HS-27A (cell line): ENCODE measurements around the gene CD69.
"Not testable (repeated sequence)": the region's sequence is repeated elsewhere in the genome, so short reads cannot be mapped to it uniquely, and the experiment has no call there.

Experiments used
- DNase-seq: peaks from one replicate; pipeline ENCODE4 v3.0.0-alpha.2; 2012; ENCODE audit warnings: low read depth, missing footprints

CD69 gene

GRCh38 chr12:9717070-9717925 is 43.4 kb downstream of the CD69 start:
- DNase-seq = no peak

DNA sequence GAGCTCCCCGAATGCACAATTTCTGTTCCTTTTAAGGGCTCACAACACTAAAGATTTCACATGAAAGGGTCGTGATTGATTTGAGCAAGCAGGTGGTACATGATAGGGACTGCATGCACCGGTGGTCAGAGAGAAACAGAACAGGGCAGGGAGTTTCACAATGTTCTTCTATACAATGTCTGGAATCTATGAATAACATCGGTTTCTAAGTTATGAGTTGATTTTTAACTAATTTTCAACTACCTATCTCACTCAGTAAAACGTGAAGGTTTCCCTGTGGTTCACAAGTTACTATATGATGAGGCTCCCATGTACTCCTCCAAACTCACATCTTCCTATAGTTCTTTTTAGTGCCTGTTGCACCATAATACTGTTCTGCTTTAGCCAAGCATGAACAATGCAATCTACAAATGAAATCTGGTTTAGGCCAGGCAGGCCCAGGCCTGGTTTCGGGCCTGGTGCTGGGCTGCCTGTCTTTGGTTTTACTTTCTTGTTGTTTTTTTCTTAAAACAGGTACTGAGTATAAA is 47.6 kb downstream of the CD69 start:
- DNase-seq = not testable (repeated sequence)

- no peak for DNase-seq
Observed at GRCh38 chr12:9711664-9712063, 49.0 kb downstream of the CD69 start.

DNA sequence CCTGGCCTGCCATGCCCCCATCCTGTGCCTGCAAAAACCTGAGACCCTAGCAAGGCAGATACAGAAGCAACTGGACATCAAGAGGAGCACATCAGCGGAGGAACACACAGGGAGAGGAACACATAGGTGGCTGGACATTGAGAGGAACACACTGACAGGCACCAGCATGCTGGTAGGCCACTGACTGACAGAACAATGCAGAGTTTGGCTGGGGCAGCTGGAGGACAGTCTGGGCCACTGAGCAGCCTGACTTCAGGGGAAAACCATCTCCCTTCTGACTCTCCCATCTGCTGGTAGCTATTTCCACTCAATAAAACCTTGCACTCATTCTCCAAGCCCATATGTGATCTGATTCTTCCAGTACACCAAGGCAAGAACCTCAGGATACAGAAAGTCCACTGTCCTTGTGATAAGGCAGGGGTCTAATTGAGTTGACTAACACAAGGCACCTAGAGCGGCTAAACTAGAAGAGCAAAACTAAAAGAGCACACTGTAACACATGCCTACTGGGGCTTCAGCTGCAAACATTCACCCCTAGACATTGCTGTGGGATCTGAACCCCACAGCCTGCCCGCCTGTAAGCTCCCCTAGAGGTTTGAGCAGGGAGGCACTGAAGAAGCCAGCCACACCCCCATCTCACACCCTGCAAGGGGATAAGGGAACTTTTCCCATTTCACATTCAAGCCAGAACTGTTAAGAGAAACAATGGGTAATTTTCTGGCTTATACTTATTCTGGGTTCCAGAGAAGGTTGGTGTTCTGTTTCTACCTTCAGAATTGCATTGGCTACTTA is 49.9 kb downstream of the CD69 start:
- no peak for DNase-seq

DNA sequence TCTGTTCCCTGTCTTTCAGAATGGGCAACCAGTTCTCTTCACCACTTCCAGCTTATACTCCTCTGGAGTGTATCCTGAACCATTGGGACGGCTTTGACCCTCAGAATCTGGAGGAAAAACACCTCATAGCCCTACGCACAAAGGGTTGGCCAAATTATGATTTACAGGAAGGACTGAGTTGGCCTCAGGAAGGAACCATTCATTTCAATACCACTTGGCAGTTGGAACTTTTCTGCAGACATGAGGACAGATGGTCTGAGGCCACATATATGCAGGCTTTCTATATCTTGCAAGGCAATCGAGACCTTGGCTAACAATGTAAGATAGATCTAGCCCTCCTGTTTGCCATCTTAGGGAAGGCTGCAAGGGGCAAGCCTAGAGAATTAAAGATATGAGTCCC is 51.8 kb downstream of the CD69 start:
- no peak for DNase-seq

DNA sequence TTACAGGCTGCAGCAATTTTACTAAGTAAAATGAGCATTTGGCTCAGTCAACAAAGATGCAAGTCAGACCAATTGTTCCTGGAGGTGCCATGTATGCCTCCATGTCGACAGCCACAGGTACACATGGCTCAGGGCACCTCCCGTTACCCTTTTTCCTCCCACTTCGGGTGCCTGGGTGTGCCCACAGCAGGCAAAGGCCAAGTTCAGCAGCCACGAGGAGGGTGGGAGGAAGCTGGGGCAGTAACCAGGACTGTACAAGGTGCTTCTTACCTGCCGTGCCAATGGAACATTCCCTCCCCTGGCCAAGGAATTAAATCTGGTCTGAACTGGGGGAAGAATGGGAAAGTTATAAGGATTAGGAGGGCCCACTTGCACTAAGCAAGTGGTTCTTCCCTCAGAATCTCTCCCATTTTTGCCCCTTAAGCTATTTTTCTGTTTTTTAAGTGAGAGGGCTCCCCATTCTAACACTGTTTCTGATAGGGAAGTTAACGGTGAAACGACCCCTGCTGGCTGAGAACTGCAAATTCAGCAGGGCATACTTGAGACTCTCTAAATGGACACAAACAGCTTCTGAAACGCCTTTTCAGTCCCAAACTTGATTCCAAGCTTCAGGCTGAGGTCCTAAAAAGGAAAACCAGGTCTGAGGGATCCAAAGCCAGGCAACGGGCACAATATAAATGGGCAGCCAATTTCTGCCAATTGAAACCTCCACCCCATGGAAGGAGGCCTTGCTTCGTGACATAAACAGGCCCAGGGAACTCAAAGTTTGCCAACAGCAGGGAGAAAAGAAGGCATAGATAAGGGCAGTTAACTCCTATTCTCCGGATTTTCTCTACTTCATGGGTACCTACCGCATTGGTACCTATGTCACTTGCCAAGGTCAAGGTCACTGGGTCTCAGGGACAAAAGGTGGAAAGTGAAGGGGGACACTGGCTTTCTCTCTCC is 52.6 kb downstream of the CD69 start:
- DNase-seq = peak; percentile 31

DNA sequence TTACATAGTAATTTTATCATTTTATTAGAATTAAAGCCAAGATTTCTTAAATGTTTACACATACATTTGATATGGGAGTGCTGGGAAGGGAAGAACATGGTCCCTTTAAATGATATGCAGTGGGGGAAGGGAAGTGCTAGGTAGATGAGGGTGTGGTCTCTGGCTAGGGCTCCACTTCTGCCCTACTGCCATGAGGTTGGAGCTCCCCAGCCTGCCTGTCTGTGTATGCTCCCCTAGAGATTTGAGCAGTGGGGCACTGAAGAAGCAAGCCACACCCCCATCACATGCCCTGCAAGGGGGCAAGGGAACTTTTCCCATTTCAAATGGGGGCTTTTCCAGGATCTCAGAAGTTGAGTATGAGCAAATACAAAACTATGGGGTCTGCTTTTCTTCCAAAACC is 53.3 kb downstream of the CD69 start:
- DNase-seq = no peak

DNA sequence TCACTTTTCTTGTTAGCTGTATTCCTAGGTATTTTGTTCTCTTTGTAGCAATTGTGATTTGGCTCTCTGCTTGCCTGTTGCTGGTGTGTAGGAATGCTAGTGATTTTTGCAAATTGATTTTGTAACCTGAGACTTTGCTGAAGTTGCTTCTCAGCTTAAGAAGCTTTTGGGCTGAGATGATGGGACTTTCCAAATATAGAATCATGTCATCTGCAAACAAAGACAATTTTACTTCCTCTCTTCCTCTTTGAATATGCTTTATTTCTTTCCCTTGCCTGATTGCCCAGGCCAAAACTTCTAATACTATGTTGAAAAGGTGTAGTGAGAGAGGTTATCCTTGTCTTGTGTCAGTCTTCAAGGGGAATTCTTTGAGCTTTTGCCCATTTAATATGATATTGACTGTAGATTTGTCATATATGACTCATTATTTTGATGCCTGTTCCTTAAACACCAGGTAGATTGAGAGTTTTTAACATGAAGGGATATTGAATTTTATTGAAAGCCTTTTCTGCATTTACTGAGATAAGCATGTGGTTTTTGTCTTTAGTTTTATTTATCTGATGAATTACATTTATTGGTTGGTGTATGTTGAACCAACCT is 54.5 kb downstream of the CD69 start:
- DNase-seq = no peak

DNA sequence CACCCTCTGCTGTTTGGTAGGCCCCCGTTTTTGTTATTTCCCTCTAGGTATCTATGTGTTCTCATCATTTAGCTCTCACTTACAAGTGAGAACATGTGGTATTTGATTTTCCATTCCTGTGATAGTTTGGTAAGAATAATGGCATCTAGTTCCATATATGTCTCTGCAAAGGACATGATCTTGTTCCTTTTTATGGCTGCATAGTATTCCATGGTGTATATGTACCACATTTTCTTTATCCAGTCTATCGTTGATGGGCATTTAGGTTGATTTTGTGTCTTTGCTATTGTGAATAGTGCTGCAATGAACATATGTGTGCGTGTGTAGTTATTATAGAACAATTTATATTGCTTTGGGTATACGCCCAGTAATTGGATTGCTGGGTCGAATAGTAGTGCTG is 56.1 kb downstream of the CD69 start:
- DNase-seq = not testable (repeated sequence)
